ENCODE measurements around the gene NTN1. TPM values are rescaled to one million over a fixed set of nuclear protein-coding genes. Genes with fewer than 3 reads are reported as not detected.

NTN1 gene
- polyA plus RNA-seq, 3 donors: 0.03 to 0.04 TPM; not detected in 1

- H3K27me3 Mint-ChIP-seq (ENCODE audit: low read depth in 3 of 3): peaks cover 0 to 2% (median 2%) of the 10 kb centered on the region in 3 donors
- no CpG with 5 or more reads among the region's 1 CpG for WGBS (ENCODE audit: insufficient coverage)
These were observed 44.7 kb upstream of the NTN1 start for GRCh38 chr17:8976638-8977037.

DNA sequence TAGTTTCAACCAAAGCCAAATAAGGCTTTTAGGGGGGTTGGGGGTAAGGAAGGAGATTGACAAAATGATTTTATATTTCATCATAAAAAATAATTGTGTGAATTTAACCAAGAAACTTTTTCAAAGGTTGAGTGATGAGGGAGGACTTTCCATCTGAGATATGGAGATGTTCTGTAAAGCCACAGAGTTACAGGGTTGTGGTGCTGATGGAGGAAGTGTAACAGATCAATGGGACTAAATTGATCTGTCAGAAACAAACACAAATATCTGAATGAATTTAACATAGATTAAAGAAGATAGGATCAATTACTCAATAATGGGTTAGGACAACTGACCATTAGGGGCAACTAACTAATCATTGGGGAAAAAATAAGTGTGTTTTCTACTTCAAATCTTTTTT is 41.6 kb upstream of the NTN1 start:
- Histone ChIP-seq H3K4me1 (ENCODE audit: control insufficient read depth in 1 of 2, insufficient read depth in 2 of 2, low read length in 2 of 2) (peaks cover 2 to 5% of the 10 kb centered on the region in 2 donors), H3K4me2 (replicated peaks; ENCODE audit: extremely low read depth, low read length, poor library complexity, severe bottlenecking) (no peak overlapping the region), H3K36me3 (replicated peaks in 1 of 2; ENCODE audit: control insufficient read depth in 1 of 2, insufficient read depth in 2 of 2, low read length in 2 of 2) (no peaks in the 10 kb centered on the region), H3K9me3 (replicated peaks in 1 of 2; ENCODE audit: control insufficient read depth in 1 of 2, insufficient read depth in 1 of 2, low read length in 2 of 2) (no peaks in the 10 kb centered on the region), H3K27me3 (ENCODE audit: control insufficient read depth in 2 of 2, insufficient read depth in 2 of 2, low read length in 2 of 2) (no peaks in the 10 kb centered on the region), H3K9ac (ENCODE audit: insufficient read depth, low read length, poor library complexity, severe bottlenecking) (no peak overlapping the region), H2AFZ (ENCODE audit: insufficient read depth, low read depth, low read length, poor library complexity, severe bottlenecking) (no peak overlapping the region), H3K27ac (ENCODE audit: low read depth in 1 of 2, low read length in 2 of 2) (no peak overlapping the region), H3K4me3 (replicated peaks in 1 of 3; ENCODE audit: low read depth in 2 of 3, low read length in 3 of 3) (no peak overlapping the region), H4K20me1 (ENCODE audit: insufficient read depth, low read length) (no peaks in the 10 kb centered on the region), H3K79me2 (ENCODE audit: insufficient read depth, low read length) (no peaks in the 10 kb centered on the region)
- Mint-ChIP-seq H3K36me3 (no peaks in the 10 kb centered on the region), H3K4me1 (peaks cover 6% of the 10 kb centered on the region), H3K27me3 (ENCODE audit: low read depth in 3 of 3) (peaks cover 0 to 2% (median 0%) of the 10 kb centered on the region in 3 donors), H3K4me3 (no peak overlapping the region), H3K9me3 (peaks cover 0 to 1% (median 0%) of the 10 kb centered on the region in 7 donors), H3K27ac (no peak overlapping the region)
- DNase-seq: no peak
- no peak for TF ChIP-seq CTCF (IDR thresholded peaks at IDR 0.05)
- intact Hi-C loops (cut with micrococcal nuclease): no loop called here

More at GRCh38 chr17:8976638-8977037, 44.7 kb upstream of the NTN1 start:
- Histone ChIP-seq H3K27ac (ENCODE audit: low read depth in 1 of 2, low read length in 2 of 2) (no peak overlapping the region), H3K27me3 (ENCODE audit: control insufficient read depth in 2 of 2, insufficient read depth in 2 of 2, low read length in 2 of 2) (no peaks in the 10 kb centered on the region), H3K4me2 (replicated peaks; ENCODE audit: extremely low read depth, low read length, poor library complexity, severe bottlenecking) (no peak overlapping the region), H3K36me3 (replicated peaks in 1 of 2; ENCODE audit: control insufficient read depth in 1 of 2, insufficient read depth in 2 of 2, low read length in 2 of 2) (no peaks in the 10 kb centered on the region), H2AFZ (ENCODE audit: insufficient read depth, low read depth, low read length, poor library complexity, severe bottlenecking) (no peak overlapping the region), H3K9ac (ENCODE audit: insufficient read depth, low read length, poor library complexity, severe bottlenecking) (no peak overlapping the region), H3K4me1 (ENCODE audit: control insufficient read depth in 1 of 2, insufficient read depth in 2 of 2, low read length in 2 of 2) (no peaks in the 10 kb centered on the region), H3K79me2 (ENCODE audit: insufficient read depth, low read length) (no peaks in the 10 kb centered on the region), H4K20me1 (ENCODE audit: insufficient read depth, low read length) (no peaks in the 10 kb centered on the region), H3K4me3 (replicated peaks in 1 of 3; ENCODE audit: low read depth in 2 of 3, low read length in 3 of 3) (no peak overlapping the region), H3K9me3 (replicated peaks in 1 of 2; ENCODE audit: control insufficient read depth in 1 of 2, insufficient read depth in 1 of 2, low read length in 2 of 2) (no peaks in the 10 kb centered on the region)
- TF ChIP-seq CTCF (IDR thresholded peaks at IDR 0.05): no peak
- no peaks in the 10 kb centered on the region for H3K36me3 Mint-ChIP-seq
- peaks cover 0 to 2% (median 0%) of the 10 kb centered on the region in 7 donors for H3K9me3 Mint-ChIP-seq
- intact Hi-C loops (cut with micrococcal nuclease): no loop called here
- peaks cover 4% of the 10 kb centered on the region for H3K4me1 Mint-ChIP-seq
- no peak overlapping the region for H3K4me3 Mint-ChIP-seq
- H3K27ac Mint-ChIP-seq: no peak overlapping the region
- DNase-seq: no peak
